ENCODE data around the gene ARHGEF33.

The ARHGEF33 gene

DNA sequence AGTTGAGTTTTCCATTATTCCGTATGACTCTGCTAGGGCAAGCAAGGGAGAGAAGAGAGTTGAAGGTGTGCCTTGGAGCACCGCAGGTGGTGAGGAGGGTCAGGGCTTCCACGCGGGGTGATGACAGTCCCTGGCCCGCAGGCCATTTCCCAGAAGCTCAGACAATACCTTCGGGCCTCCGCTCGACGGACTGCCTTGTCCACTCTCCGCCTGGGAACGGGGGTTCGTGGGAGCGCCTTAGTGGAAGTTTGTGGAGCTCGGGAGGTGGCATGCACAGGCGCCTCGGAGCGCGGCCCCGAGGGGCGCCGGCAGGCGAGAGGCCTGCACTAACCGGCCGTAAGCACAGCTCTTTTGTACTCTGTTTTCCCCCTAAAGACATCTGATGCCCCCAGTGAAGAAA, 69.8 kb downstream of the ARHGEF33 start:
- H3K4me3 ChIP-seq (ENCODE audit: low read depth, low read length) = no peak overlapping the region
- DNase-seq (ENCODE audit: low read depth) = no peak
- TF ChIP-seq CTCF (IDR thresholded peaks at IDR 0.05; ENCODE audit: low read depth, low read length, missing control alignments) = no peak
- in situ Hi-C loops (cut with HindIII; ENCODE audit: low sequenced_read_pairs) = no loop called here

DNA sequence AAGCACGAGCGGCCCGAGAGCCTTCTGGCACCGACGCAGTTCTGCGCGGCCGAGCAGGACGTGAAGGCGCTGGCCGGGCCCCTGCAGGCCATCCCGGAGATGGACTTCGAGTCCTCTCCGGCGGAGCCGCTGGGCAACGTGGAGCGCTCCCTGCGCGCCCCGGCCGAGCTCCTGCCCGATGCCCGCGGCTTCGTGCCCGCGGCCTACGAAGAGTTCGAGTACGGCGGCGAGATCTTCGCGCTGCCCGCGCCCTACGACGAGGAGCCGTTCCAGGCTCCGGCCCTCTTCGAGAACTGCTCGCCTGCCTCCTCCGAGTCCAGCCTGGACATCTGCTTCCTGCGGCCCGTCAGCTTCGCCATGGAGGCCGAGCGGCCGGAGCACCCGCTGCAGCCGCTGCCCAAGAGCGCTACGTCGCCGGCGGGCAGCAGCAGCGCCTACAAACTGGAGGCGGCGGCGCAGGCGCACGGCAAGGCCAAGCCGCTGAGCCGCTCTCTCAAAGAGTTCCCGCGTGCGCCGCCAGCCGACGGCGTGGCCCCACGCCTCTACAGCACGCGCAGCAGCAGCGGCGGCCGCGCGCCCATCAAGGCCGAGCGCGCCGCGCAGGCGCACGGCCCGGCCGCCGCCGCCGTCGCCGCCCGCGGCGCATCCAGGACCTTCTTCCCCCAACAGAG, 70.4 kb downstream of the ARHGEF33 start:
- TF ChIP-seq CTCF (IDR thresholded peaks at IDR 0.05; ENCODE audit: low read depth, low read length, missing control alignments) = no peak
- in situ Hi-C loops (cut with HindIII; ENCODE audit: low sequenced_read_pairs) = no loop called here
- DNase-seq (ENCODE audit: low read depth) = peak; percentile 49
- H3K4me3 ChIP-seq (ENCODE audit: low read depth, low read length) = peak overlapping the region; percentile 26

- no peak for TF ChIP-seq CTCF (IDR thresholded peaks at IDR 0.05; ENCODE audit: low read depth, low read length, missing control alignments)
- in situ Hi-C loops (cut with HindIII; ENCODE audit: low sequenced_read_pairs) = no loop called here
- no peak for DNase-seq (ENCODE audit: low read depth)
- peak overlapping the region; percentile 26 for H3K4me3 ChIP-seq (ENCODE audit: low read depth, low read length)
Observed at GRCh38 chr2:38960609-38961320, 71.1 kb downstream of the ARHGEF33 start.

DNA sequence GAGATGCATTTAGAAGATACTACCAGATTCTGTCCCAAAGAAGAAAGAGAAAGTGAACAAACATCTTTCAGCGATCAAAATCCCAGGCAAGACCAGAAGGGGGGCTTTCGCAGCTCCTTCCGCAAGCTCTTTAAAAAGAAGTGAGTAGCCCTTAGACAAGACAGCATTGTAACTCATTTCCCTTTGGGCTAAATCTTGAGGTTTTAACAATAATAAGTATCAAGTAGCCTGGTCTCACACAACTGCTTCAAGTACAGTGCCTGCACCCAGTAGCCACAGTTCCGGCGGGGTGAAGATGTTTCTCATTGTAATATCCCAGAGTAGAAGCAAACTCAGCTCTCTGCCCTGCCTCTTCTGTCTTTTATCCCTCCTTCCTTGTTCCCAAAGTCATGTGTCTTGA, 76.3 kb downstream of the ARHGEF33 start:
- TF ChIP-seq CTCF (IDR thresholded peaks at IDR 0.05; ENCODE audit: low read depth, low read length, missing control alignments) = no peak
- H3K4me3 ChIP-seq (ENCODE audit: low read depth, low read length) = no peak overlapping the region
- DNase-seq (ENCODE audit: low read depth) = no peak
- in situ Hi-C loops (cut with HindIII; ENCODE audit: low sequenced_read_pairs) = no loop called here

GRCh38 chr2:38966678-38967077, 77.0 kb downstream of the ARHGEF33 start:
- TF ChIP-seq CTCF (IDR thresholded peaks at IDR 0.05; ENCODE audit: low read depth, low read length, missing control alignments) = no peak
- no peak overlapping the region for H3K4me3 ChIP-seq (ENCODE audit: low read depth, low read length)
- in situ Hi-C loops (cut with HindIII; ENCODE audit: low sequenced_read_pairs) = no loop called here
- no peak for DNase-seq (ENCODE audit: low read depth)

- H3K4me3 ChIP-seq (ENCODE audit: low read depth, low read length) = no peak overlapping the region
- DNase-seq (ENCODE audit: low read depth) = no peak
- in situ Hi-C loops (cut with HindIII; ENCODE audit: low sequenced_read_pairs) = no loop called here
- no peak for TF ChIP-seq CTCF (IDR thresholded peaks at IDR 0.05; ENCODE audit: low read depth, low read length, missing control alignments)
Observed at GRCh38 chr2:38968021-38968420, 78.3 kb downstream of the ARHGEF33 start.
